Erythroblast (primary cell): ENCODE data around the gene ATXN7L1.
A peak's percentile ranks its signal among the peaks of the same experiment; 100 is the strongest.

ENCODE experiments used
- DNase-seq, 2 experiments: peaks; one replicate each; lab custom pipeline; 2025; lab: John Stamatoyannopoulos, UW
- GATA1 ChIP-seq: IDR thresholded peaks from 2 replicates; pipeline ENCODE4 v1.6.1; 2011; ENCODE audit warnings: low read depth, mild to moderate bottlenecking, control low read depth, low read length, moderate library complexity
- POLR2A ChIP-seq: IDR thresholded peaks from 2 replicates; pipeline ENCODE4 v1.6.1; 2011; ENCODE audit warnings: mild to moderate bottlenecking, low read length

The ATXN7L1 gene

DNA sequence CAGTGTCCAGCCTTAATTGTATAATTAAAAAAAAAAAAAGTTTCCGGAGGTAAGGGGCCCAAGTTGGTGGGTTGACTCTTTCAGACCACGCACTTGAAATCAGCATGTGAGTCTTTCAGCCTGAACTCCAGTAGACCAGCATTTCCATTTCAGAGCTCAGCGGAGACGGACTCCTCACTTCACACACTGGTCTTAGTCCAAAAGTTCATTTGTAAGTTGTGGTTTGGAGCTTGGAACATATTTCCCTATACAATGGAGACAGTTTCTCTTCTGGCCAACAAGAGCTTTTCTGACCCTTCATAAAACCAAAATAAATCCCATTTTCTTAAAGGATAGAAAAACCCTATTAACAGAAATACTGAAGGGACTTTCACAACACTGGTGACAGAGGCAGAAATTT, 41.0 kb downstream of the ATXN7L1 start:
- DNase-seq, result no peak
- TF ChIP-seq POLR2A (no peak), GATA1 (no peak)

DNA sequence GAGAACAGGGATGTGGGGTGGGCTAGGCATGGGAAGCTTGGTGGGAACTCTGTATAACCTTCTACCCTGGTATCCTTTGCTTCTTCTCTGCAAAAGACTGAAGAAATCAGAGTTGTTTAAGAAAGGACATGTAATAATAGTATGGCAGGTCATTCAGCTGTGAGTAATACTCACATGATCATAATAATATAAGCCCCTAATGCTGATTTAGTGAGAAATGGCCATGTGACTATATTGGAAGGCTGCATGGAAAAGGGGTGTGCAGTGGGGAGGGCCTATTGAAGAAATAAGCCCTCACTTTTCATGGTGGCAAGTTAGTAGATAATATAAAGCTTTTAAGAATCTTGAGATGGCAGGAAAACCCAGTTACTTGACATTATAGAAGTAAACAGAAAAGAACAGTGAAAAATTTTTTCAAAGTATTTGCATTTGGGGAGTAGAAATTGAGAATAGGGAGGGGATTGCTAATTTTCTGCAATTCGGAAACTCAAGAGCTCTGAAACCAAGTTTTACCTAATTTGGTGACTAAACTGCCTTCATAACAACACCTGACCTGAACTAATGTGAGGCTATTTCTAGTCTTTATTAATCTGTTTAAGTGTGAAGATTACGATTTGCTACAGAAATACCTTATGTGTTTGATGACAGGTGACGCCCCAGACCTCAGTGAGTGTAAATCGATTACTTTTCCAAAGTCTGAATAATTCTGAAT, 44.4 kb downstream of the ATXN7L1 start:
- DNase-seq, result no peak
- TF ChIP-seq GATA1, result no peak
- TF ChIP-seq POLR2A, result no peak

DNA sequence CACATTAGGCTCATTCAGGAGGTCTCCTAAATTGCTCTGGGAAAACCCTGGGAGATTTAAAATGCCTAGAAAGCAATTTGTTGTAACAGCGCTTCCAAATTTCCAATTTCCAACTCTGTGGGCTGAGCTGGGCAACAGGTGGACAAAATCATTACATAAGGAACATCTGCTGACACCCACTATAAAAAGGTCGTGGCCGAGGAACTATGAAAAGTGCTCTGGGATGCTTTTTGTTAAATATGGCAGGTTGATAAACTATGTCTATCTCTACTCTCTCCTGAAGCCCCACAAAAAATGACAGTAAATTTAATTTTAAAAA, 45.1 kb downstream of the ATXN7L1 start:
- TF ChIP-seq GATA1 (no peak), POLR2A (no peak)
- no peak for DNase-seq

DNA sequence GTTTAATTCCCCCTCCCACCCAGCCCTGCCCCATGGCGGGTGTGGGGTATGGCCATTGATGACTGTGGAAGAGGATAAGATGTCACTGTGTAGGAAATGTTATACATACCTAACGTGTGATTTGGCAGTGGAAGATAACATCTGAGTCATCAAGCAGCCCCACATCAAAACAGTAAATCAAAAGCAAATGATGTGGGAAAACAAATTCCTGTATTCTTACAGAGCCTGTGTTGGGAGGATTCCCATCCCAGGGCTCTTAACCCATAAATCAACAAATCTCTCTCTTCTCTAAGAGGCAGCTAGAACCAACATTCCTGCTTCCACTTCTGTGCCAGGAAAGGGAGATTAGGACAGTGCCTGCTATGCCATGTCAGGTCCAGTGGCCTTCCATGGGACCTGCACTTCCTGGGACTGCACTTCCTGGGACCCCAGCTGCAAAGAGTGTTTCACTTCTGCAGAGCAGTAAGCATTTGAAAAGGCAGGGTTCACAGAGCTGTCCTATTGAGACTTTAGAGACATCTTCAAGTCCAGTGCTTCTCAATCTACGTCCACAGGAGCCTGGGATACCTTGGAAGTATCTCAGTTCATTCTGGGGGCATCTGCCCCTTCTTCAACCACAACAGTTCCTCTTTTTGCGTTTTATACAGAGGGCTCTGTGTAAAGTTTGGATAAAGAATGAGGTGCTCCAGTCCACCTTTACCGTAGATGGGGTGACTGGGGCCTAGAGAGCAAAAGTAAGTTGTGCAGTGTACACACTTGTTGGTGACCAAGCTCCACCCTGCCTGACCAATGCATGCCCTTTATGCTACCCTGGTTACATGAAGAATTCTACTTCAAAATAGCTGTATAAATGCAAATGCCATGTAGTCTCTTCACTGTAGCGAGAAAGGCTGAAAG, 45.7 kb downstream of the ATXN7L1 start:
- no peak for DNase-seq
- TF ChIP-seq GATA1 (no peak), POLR2A (no peak)

DNA sequence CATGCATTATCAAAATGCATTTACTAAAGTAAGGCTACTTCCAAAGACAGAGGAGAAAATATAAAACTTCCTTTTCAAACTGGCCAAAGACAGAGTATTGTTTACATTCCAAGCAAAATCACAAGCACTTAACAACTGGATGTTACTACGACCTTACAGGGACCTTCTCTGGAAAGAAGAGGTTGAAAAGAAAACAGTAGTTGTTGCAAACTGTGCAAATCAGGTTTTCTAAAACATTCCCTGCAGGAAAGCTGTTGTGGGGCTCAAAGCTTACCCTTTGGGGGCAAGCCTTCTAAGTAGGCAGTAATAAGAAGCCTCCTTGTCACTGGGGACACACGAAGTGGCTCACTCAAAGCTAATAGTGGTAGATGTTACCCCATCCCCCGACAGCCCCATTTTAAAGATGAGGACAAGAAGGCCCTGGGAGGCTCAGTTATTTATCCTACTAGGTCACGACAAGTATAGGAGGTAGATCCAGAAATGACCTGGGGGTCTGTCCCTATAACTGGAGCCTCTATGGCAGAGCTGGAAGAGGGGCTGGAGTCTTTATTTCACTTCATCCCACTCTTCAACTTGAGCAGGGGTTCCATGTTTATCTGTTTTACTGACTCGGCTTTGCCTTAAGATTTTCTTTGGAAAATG, 46.6 kb downstream of the ATXN7L1 start:
- no peak for DNase-seq
- TF ChIP-seq POLR2A (no peak), GATA1 (no peak)

DNA sequence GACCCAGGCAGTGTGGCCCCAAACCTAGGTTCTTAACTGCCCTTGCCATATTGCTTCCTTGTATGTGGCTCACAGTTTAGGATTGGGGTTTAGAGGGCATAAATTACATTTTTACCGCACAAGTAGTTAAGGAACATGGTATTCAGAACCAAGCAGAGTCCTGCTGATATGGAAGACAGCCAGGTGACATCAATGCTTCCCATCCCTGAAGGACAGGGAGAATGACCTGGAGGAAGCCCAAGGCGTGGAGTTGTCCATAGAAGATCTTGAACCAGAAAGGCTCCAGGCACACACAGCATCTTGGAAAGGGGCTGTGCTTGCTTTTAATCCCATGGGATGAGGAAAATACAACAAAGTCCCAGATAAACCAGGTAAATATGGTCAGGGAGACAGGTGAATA, 48.3 kb downstream of the ATXN7L1 start:
- TF ChIP-seq POLR2A (no peak), GATA1 (no peak)

DNA sequence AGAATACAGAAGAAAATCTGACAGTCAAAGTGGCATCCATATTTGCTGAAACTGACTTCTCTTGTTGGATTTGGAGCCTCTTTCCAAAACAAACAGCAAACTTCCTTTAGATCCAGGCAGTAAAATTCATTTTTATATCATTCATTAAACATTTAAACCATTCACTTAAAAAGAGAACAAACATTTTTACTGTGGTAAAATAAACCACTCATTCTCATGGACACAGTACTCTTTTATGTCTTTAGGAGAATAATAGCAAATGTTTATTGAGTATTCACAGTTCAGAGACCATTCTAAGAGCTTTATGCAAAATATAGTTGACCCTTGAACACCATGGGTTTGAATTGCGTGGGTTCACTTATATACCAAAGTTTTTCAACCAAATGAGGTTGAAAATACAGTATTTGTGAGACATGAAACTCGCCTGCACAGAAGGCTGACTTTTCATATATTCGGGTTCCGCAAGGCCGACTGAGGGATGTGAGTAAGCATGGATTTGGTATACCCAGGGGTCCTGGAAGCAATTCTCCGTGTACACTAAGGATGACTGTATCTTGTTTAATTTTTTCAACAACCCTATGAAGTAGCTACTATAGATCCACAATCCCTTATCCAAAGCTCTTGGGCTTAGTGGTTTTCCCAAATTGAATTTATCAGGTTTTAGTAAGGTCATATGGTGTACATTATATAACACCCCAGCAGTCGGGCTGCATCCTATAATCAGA, 49.1 kb downstream of the ATXN7L1 start:
- no peak for DNase-seq
- TF ChIP-seq POLR2A (no peak), GATA1 (no peak)

More for the DNA sequence above, 48.3 kb downstream of the ATXN7L1 start:
- DNase-seq, result no peak

DNA sequence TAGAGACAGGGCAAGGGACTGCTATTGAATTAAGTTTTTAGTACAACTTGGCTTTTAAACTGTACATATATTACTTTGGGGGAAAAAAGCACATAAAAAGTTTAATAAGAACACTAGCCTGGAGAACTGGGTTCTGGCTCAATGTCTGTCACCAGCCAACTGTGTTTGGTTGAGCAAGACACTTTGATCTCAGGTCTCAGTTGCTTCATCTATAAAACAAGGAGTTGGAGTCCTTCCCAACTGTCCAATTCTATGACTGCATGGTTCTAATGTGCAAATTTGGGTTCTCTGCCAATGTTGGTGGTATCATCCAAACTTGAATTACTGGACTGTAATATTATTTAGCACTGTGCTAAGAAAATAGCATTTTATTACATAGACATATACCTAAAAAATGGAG, 50.3 kb downstream of the ATXN7L1 start:
- DNase-seq, result no peak
- TF ChIP-seq POLR2A (no peak), GATA1 (no peak)

DNA sequence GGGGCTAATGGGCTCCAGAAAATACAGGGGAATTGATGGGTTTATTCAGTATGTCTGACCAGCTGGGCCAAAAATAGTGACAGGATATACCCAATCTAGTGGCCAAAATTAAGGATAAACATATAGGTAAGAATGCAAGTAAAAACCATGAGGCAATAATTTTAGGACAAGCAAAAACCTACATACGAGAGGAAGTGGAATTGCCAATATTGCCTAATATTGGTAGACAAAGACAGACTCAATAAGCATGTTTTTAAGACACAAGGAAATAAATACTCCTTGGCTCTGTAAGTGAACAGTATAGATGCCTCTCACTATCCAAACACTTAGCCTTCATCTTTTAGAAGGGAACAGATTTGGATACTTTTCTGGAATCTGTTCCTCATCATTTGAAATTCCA, 51.0 kb downstream of the ATXN7L1 start:
- no peak for TF ChIP-seq GATA1
- no peak for TF ChIP-seq POLR2A
- DNase-seq, result no peak

DNA sequence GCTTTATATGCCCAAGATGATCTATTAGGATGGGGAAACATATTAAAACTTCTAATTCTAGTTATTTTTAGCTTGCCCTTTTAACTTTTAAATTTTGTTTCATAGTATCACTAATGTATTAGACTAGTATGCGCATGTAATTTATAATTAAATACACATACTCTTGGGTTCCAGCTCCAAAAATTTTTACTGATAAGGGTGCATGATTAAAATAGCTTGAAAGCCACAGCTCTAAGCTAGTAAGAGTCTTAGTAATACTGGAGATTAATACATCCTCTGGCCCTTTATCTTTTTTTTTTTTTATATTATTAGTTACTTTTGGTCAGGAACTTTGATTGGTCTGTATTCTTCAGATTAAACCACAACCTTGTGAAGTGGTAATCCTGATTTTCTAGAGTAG, 53.6 kb downstream of the ATXN7L1 start:
- DNase-seq, result no peak
- TF ChIP-seq GATA1, result no peak
- TF ChIP-seq POLR2A, result no peak

DNA sequence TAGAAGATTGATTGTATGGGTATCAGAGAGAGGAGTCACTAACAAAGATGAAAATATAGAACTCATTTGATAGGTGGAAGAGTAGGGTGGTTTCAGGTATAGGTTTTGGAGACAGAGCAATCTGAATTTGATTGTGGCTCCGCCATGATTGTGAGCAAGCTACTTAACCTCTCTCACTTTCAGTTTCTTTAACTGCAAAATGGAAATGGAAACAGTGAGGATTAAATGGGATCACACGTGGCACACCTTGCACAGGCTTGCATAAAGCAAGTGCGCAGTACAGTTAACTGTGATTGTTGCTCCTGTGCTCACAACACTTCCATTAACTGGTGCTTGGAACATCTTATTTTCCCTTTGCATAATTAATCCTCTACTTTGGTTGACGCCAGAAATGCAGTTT, 54.9 kb downstream of the ATXN7L1 start:
- no peak for DNase-seq
- TF ChIP-seq POLR2A, result no peak
- TF ChIP-seq GATA1, result no peak

DNA sequence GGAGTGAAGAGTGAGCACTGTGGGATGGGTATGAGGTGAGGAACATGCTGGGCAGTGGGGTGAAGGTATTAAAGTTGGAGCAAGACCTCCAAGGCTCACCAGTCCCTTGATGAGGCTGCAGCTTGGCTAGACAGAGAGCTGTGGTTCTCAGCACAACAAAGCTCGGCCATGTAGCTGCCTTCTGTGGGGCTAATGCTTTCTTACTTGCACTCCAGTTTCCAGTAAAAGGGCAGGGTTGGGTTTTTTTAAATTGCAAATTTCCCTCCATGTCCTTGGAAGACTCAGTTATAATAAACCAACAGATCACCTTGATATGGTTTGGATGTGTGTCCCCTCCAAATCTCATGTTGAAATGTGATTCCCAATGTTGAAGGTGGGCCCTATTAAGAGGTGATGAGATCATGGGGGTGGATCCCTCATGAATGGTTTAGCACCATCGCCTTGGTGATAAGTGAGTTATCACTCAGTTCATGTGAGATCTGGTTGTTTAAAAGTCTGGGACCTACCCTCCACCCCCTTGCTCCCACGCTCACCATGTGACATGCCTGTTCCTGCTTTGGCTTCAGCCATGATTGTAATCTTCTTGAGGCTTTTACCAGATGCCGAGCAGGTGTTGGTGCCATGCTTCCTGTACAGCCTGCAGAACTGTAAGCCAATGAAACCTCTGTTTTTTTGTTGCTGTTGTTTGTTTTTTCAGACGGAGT, 55.9 kb downstream of the ATXN7L1 start:
- TF ChIP-seq GATA1, result no peak
- no peak for TF ChIP-seq POLR2A

DNA sequence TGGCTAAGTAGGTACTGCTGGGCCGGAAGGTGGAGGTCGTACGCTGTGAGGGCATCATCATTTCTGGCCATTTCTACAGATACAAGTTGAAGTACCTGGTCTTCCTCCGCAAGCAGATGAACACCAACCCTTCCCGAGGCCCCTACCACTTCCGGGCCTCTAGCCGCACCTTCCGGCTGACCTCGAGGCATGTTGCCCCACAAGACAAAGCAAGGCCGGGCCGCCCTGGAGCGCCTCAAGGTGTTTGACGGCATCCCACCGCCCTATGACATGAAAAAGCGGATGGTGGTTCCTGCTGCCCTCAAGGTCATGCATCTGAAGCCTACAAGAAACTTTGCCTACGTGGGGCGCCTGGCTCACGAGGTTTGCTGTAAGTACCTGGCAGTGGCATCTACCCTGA, 56.8 kb downstream of the ATXN7L1 start:
- DNase-seq, result no peak
- TF ChIP-seq GATA1 (no peak), POLR2A (no peak)

More for the DNA sequence above, 55.9 kb downstream of the ATXN7L1 start:
- peak in 1 of 2 experiments; percentile 27 for DNase-seq
